ENCODE results near the gene RPL5.

Gene RPL5

GRCh38 chr1:92834617-92835016 lies 2.8 kb downstream of the RPL5 start:
- TF ChIP-seq ZNF8 (CRISPR knock-in tag; IDR thresholded peaks at IDR 0.05) (no peak), TOX (CRISPR knock-in tag; IDR thresholded peaks at IDR 0.05; ENCODE audit: borderline replicate concordance) (no peak), GLIS3 (CRISPR knock-in tag; IDR thresholded peaks at IDR 0.05) (no peak), ZC3H10 (CRISPR knock-in tag; IDR thresholded peaks at IDR 0.05) (no peak), ZFP3 (CRISPR knock-in tag; IDR thresholded peaks at IDR 0.05) (no peak), ISL1 (CRISPR knock-in tag; IDR thresholded peaks at IDR 0.05) (no peak), SNAI2 (CRISPR knock-in tag; IDR thresholded peaks at IDR 0.05) (no peak), CREB5 (CRISPR knock-in tag; IDR thresholded peaks at IDR 0.05; ENCODE audit: low read depth) (no peak), ZNF70 (CRISPR knock-in tag; IDR thresholded peaks at IDR 0.05) (no peak), TSHZ2 (CRISPR knock-in tag; IDR thresholded peaks at IDR 0.05) (no peak), ZNF565 (CRISPR knock-in tag; conservative IDR thresholded peaks at IDR 0.05; ENCODE audit: low read depth) (no peak)
- no peak for ATAC-seq

DNA sequence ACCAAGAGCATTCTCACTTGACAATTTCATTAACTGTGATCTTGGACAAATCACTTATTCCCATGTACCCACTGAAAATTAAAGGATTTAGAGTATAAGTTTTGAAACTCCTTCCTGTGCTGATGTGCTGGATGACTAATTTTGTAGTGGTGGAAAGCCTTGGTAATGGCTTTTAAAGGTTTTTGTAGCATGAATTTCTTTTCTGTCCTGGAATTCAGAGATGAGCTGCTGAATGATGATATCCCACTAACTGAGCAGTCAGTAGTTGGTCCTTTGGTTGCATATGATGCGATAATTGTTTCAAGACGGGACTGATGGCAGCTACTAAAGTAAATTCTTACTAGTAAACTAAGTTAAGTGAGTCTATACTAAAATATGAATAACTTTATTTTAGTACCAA lies 5.2 kb downstream of the RPL5 start:
- TF ChIP-seq ZNF8 (CRISPR knock-in tag; IDR thresholded peaks at IDR 0.05) (no peak), ESRRG (CRISPR knock-in tag; IDR thresholded peaks at IDR 0.05) (no peak), CREB5 (CRISPR knock-in tag; IDR thresholded peaks at IDR 0.05; ENCODE audit: low read depth) (no peak), ZFP30 (CRISPR knock-in tag; IDR thresholded peaks at IDR 0.05) (no peak), OSR1 (CRISPR knock-in tag; IDR thresholded peaks at IDR 0.05) (no peak), PPARA (CRISPR knock-in tag; IDR thresholded peaks at IDR 0.05; ENCODE audit: borderline replicate concordance) (no peak), TOX (CRISPR knock-in tag; IDR thresholded peaks at IDR 0.05; ENCODE audit: borderline replicate concordance) (no peak), TSHZ2 (CRISPR knock-in tag; IDR thresholded peaks at IDR 0.05) (no peak), ZNF565 (CRISPR knock-in tag; conservative IDR thresholded peaks at IDR 0.05; ENCODE audit: low read depth) (no peak), ARNTL (CRISPR knock-in tag; IDR thresholded peaks at IDR 0.05; ENCODE audit: borderline replicate concordance, low read depth) (no peak), TCF4 (CRISPR knock-in tag; IDR thresholded peaks at IDR 0.05; ENCODE audit: borderline replicate concordance) (no peak), CSDC2 (CRISPR knock-in tag; IDR thresholded peaks at IDR 0.05) (no peak), BACH2 (CRISPR knock-in tag; IDR thresholded peaks at IDR 0.05; ENCODE audit: borderline replicate concordance) (no peak), RARB (CRISPR knock-in tag; IDR thresholded peaks at IDR 0.05) (no peak), ZFP3 (CRISPR knock-in tag; IDR thresholded peaks at IDR 0.05) (no peak), ISL1 (CRISPR knock-in tag; IDR thresholded peaks at IDR 0.05) (no peak), ZNF70 (CRISPR knock-in tag; IDR thresholded peaks at IDR 0.05) (no peak)
- TF ChIP-seq, protein P1, sequence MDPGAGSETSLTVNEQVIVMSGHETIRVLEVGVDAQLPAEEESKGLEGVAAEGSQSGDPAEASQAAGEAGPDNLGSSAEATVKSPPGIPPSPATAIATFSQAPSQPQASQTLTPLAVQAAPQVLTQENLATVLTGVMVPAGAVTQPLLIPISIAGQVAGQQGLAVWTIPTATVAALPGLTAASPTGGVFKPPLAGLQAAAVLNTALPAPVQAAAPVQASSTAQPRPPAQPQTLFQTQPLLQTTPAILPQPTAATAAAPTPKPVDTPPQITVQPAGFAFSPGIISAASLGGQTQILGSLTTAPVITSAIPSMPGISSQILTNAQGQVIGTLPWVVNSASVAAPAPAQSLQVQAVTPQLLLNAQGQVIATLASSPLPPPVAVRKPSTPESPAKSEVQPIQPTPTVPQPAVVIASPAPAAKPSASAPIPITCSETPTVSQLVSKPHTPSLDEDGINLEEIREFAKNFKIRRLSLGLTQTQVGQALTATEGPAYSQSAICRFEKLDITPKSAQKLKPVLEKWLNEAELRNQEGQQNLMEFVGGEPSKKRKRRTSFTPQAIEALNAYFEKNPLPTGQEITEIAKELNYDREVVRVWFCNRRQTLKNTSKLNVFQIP (CRISPR knock-in tag; IDR thresholded peaks at IDR 0.05; ENCODE audit: borderline replicate concordance, low read depth) = no peak
- TF ChIP-seq, protein P2, sequence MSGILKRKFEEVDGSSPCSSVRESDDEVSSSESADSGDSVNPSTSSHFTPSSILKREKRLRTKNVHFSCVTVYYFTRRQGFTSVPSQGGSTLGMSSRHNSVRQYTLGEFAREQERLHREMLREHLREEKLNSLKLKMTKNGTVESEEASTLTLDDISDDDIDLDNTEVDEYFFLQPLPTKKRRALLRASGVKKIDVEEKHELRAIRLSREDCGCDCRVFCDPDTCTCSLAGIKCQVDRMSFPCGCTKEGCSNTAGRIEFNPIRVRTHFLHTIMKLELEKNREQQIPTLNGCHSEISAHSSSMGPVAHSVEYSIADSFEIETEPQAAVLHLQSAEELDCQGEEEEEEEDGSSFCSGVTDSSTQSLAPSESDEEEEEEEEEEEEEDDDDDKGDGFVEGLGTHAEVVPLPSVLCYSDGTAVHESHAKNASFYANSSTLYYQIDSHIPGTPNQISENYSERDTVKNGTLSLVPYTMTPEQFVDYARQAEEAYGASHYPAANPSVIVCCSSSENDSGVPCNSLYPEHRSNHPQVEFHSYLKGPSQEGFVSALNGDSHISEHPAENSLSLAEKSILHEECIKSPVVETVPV (CRISPR knock-in tag; IDR thresholded peaks at IDR 0.05) = no peak
- TF ChIP-seq, protein P3, sequence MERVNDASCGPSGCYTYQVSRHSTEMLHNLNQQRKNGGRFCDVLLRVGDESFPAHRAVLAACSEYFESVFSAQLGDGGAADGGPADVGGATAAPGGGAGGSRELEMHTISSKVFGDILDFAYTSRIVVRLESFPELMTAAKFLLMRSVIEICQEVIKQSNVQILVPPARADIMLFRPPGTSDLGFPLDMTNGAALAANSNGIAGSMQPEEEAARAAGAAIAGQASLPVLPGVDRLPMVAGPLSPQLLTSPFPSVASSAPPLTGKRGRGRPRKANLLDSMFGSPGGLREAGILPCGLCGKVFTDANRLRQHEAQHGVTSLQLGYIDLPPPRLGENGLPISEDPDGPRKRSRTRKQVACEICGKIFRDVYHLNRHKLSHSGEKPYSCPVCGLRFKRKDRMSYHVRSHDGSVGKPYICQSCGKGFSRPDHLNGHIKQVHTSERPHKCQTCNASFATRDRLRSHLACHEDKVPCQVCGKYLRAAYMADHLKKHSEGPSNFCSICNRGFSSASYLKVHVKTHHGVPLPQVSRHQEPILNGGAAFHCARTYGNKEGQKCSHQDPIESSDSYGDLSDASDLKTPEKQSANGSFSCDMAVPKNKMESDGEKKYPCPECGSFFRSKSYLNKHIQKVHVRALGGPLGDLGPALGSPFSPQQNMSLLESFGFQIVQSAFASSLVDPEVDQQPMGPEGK (CRISPR knock-in tag; IDR thresholded peaks at IDR 0.05; ENCODE audit: borderline replicate concordance) = no peak
- ATAC-seq = no peak
